CD4-positive, alpha-beta T cell (primary cell): ENCODE results near the gene TENT5A. TPM values are rescaled to one million over a fixed set of nuclear protein-coding genes. Genes with fewer than 3 reads are reported as not detected.

ENCODE experiments used
- ATAC-seq: fragments of 200-7000 bp; cut with Tn5 transposase; one replicate; pipeline ENCODE4 v1.10.0; 2022; ENCODE audit warnings: mild to moderate bottlenecking; ENCODE audit not compliant: poor library complexity
- CTCF ChIA-PET: fragments of 350-600 bp; sonication (Branson Sonifier 250); formaldehyde crosslinking; loops from one replicate; lab custom pipeline; 2021; ENCODE audit warnings: antibody characterized with exemption, inconsistent platforms; lab: Charles Lee
- POLR2A ChIA-PET: fragments of 350-600 bp; sonication (Branson Sonifier 250); formaldehyde crosslinking; loops from one replicate; lab custom pipeline; 2021; ENCODE audit warnings: antibody characterized with exemption, inconsistent platforms; lab: Charles Lee
- DNase-seq, 14 experiments: peaks; one replicate each; pipeline ENCODE4 v3.0.0-alpha.2; 2013 to 2020; ENCODE audit warnings: mixed read lengths in 2 of 14
- H3K27ac ChIP-seq, 2 donors: one replicate each; pipeline versions ENCODE4 v1.5.1 to v1.7.0; 2013; ENCODE audit warnings: low read length in 2 of 2, low read depth in 1 of 2, mild to moderate bottlenecking in 1 of 2
- H3K27me3 ChIP-seq, 2 experiments: 1 replicate in 1 of 2; 2 replicates in 1 of 2; pipeline versions ENCODE4 v1.6.1 to v1.7.0; 2013; ENCODE audit warnings: low read length in 2 of 2, control low read depth in 1 of 2, mild to moderate bottlenecking in 1 of 2, moderate library complexity in 1 of 2; ENCODE audit not compliant: insufficient read depth in 2 of 2, control insufficient read depth in 1 of 2
- H3K36me3 ChIP-seq: one replicate; pipeline ENCODE4 v1.6.1; 2013; ENCODE audit warnings: low read length, control low read depth; ENCODE audit not compliant: insufficient read depth
- H3K4me1 ChIP-seq: one replicate; pipeline ENCODE4 v1.6.1; 2013; ENCODE audit warnings: low read length, control low read depth; ENCODE audit not compliant: insufficient read depth
- H3K4me3 ChIP-seq: one replicate; pipeline ENCODE4 v1.5.1; 2013; ENCODE audit warnings: mild to moderate bottlenecking, low read length, moderate library complexity
- H3K9me3 ChIP-seq, 2 experiments: 1 replicate in 1 of 2; 2 replicates in 1 of 2; pipeline versions ENCODE4 v1.6.1 to v1.7.0; 2013; ENCODE audit warnings: low read length in 2 of 2, mild to moderate bottlenecking in 2 of 2, control low read depth in 1 of 2, moderate library complexity in 1 of 2; ENCODE audit not compliant: control insufficient read depth in 1 of 2, insufficient read depth in 1 of 2
- H3K27ac Mint-ChIP-seq: one replicate; pipeline ENCODE4 v1.8.0; 2020; ENCODE audit warnings: mixed read lengths
- H3K27me3 Mint-ChIP-seq: one replicate; pipeline ENCODE4 v1.8.0; 2021; ENCODE audit warnings: mixed read lengths
- H3K36me3 Mint-ChIP-seq: one replicate; pipeline ENCODE4 v1.8.0; 2021; ENCODE audit warnings: low read depth, mixed read lengths
- H3K4me1 Mint-ChIP-seq: one replicate; pipeline ENCODE4 v1.8.0; 2021; ENCODE audit warnings: low read depth, mixed read lengths
- H3K4me3 Mint-ChIP-seq: one replicate; pipeline ENCODE4 v1.8.0; 2020; ENCODE audit warnings: mild to moderate bottlenecking, mixed read lengths
- H3K9me3 Mint-ChIP-seq: one replicate; pipeline ENCODE4 v1.8.0; 2020; ENCODE audit warnings: mixed read lengths
- intact Hi-C, 2 experiments: fragments of 100-400 bp; cut with DNase I in 1 of 2; cut with micrococcal nuclease in 1 of 2; formaldehyde crosslinking; loops; one replicate each; pipeline versions ENCODE4 v1.15.1 to v1.9.0; 2023 to 2025; cut with DNase I, micrococcal nuclease
- total RNA-seq, 174 experiments: library from RNA in 2 of 174; stranded (reverse) in 2 of 174; gene quantifications; one replicate each; pipeline ENCODE4 v1.2.3 and lab custom pipeline; 2021 to 2026
- TF ChIP-seq, protein P1 (sequence below): fragments of 200-600 bp; IDR thresholded peaks from one replicate; pipeline ENCODE4 v1.8.0; 2022; ENCODE audit warnings: antibody characterized with exemption, mild to moderate bottlenecking

Gene TENT5A
- total RNA-seq, 2 experiments from 2014 or later = 6.3 to 6.7 TPM

GRCh38 chr6:81720427-81720826 is 32.1 kb downstream of the TENT5A start:
- Histone ChIP-seq H3K4me1 (no peaks in the 10 kb centered on the region), H3K4me3 (no peak overlapping the region), H3K9me3 (no peaks in the 10 kb centered on the region), H3K36me3 (no peaks in the 10 kb centered on the region), H3K27me3 (no peaks in the 10 kb centered on the region), H3K27ac (no peak overlapping the region)
- DNase-seq = no peak
- ChIA-PET CTCF (no interaction called here), POLR2A (no interaction called here)
- intact Hi-C loops = no loop called here
- Mint-ChIP-seq H3K27me3 (no peaks in the 10 kb centered on the region), H3K4me3 (no peak overlapping the region), H3K27ac (no peak overlapping the region), H3K4me1 (no peaks in the 10 kb centered on the region), H3K36me3 (no peaks in the 10 kb centered on the region), H3K9me3 (no peaks in the 10 kb centered on the region)
- TF ChIP-seq, protein P1, sequence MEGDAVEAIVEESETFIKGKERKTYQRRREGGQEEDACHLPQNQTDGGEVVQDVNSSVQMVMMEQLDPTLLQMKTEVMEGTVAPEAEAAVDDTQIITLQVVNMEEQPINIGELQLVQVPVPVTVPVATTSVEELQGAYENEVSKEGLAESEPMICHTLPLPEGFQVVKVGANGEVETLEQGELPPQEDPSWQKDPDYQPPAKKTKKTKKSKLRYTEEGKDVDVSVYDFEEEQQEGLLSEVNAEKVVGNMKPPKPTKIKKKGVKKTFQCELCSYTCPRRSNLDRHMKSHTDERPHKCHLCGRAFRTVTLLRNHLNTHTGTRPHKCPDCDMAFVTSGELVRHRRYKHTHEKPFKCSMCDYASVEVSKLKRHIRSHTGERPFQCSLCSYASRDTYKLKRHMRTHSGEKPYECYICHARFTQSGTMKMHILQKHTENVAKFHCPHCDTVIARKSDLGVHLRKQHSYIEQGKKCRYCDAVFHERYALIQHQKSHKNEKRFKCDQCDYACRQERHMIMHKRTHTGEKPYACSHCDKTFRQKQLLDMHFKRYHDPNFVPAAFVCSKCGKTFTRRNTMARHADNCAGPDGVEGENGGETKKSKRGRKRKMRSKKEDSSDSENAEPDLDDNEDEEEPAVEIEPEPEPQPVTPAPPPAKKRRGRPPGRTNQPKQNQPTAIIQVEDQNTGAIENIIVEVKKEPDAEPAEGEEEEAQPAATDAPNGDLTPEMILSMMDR = no peak
- no peak for ATAC-seq

DNA sequence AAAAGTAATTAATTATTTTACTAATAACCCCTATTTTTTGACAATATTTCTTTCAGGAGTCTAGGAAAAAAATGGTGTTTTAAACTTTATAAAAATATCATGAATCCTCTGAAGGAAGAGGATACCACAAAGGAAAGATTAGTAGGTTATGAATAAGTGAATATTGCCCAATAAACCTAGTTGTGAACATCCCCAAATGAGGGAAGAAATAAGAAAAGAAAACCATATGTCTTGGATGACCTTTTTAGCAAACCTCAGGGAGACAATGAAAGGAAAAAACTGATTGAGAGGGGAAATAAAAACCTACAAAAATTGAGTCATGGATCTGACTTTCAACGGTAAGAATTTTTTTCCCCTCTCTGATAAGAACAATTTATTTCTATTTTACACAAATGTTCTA is 34.4 kb downstream of the TENT5A start:
- intact Hi-C loops = no loop called here
- H3K4me1 Mint-ChIP-seq = no peaks in the 10 kb centered on the region
- POLR2A ChIA-PET = no interaction called here

GRCh38 chr6:81714684-81715083 is 37.8 kb downstream of the TENT5A start:
- H3K9me3 ChIP-seq = no peaks in the 10 kb centered on the region
- no peaks in the 10 kb centered on the region for H3K27me3 Mint-ChIP-seq
- H3K9me3 Mint-ChIP-seq = peaks cover 2% of the 10 kb centered on the region
- H3K36me3 ChIP-seq = no peaks in the 10 kb centered on the region
- H3K4me3 ChIP-seq = no peak overlapping the region
- no peaks in the 10 kb centered on the region for H3K36me3 Mint-ChIP-seq
- ChIA-PET CTCF (no interaction called here), POLR2A (no interaction called here)
- ATAC-seq = no peak
- H3K27ac ChIP-seq = no peak overlapping the region
- TF ChIP-seq, protein P1 = no peak
- H3K4me3 Mint-ChIP-seq = no peak overlapping the region
- no peak for DNase-seq
- H3K4me1 Mint-ChIP-seq = no peaks in the 10 kb centered on the region
- H3K27ac Mint-ChIP-seq = no peak overlapping the region
- H3K4me1 ChIP-seq = no peaks in the 10 kb centered on the region
- intact Hi-C loops = no loop called here
- H3K27me3 ChIP-seq = no peaks in the 10 kb centered on the region

More for the DNA sequence above, 34.4 kb downstream of the TENT5A start:
- H3K9me3 Mint-ChIP-seq = no peaks in the 10 kb centered on the region
- Histone ChIP-seq H3K9me3 (no peaks in the 10 kb centered on the region), H3K27ac (no peak overlapping the region), H3K4me3 (no peak overlapping the region), H3K27me3 (no peaks in the 10 kb centered on the region), H3K4me1 (no peaks in the 10 kb centered on the region), H3K36me3 (no peaks in the 10 kb centered on the region)
- TF ChIP-seq, protein P1 = no peak
- DNase-seq (no peak), ATAC-seq (no peak)
- H3K36me3 Mint-ChIP-seq = no peaks in the 10 kb centered on the region
- H3K27ac Mint-ChIP-seq = no peak overlapping the region
- H3K4me3 Mint-ChIP-seq = no peak overlapping the region
- CTCF ChIA-PET = no interaction called here
- no peaks in the 10 kb centered on the region for H3K27me3 Mint-ChIP-seq
